ENCODE measurements around the gene SHB.

- no peak for TF ChIP-seq CTCF (IDR thresholded peaks at IDR 0.05)
- TF ChIP-seq POLR2A (IDR thresholded peaks at IDR 0.05) = no peak
These were observed 144.0 kb downstream of the SHB start for GRCh38 chr9:37925006-37925405.
